Esophagus muscularis mucosa (tissue), 4 donors: Measurements from ENCODE around the gene CMTM8.

ENCODE experiments used
- CTCF ChIP-seq, 3 experiments: fragments of 200-600 bp in 2 of 3; fragments of 450-650 bp in 1 of 3; sonication (generic) in 2 of 3; IDR thresholded peaks; one replicate each; pipeline ENCODE4 v1.5.1; 2017 to 2019; ENCODE audit warnings: antibody characterized with exemption in 3 of 3, mild to moderate bottlenecking in 2 of 3, moderate library complexity in 1 of 3
- EP300 ChIP-seq: sonication (generic); formaldehyde crosslinking; IDR thresholded peaks from one replicate; pipeline ENCODE4 v1.6.1; 2017; ENCODE audit warnings: antibody characterized with exemption
- POLR2A ChIP-seq: fragments of 450-650 bp; IDR thresholded peaks from one replicate; pipeline ENCODE4 v1.6.1; 2017; ENCODE audit warnings: antibody characterized with exemption, moderate library complexity, mild to moderate bottlenecking, low read depth
- POLR2AphosphoS5 ChIP-seq, 2 donors: sonication (generic); formaldehyde crosslinking; IDR thresholded peaks; one replicate each; pipeline ENCODE4 v1.6.1; 2017; ENCODE audit warnings: antibody characterized with exemption in 2 of 2

- TF ChIP-seq CTCF (IDR thresholded peaks at IDR 0.05) (no peak), POLR2AphosphoS5 (IDR thresholded peaks at IDR 0.05) (no peak), POLR2A (no peak), EP300 (no peak)
Measured at GRCh38 chr3:32283304-32283703, 44.8 kb downstream of the CMTM8 start.
